ENCODE data around the gene COX14.
"Not testable (repeated sequence)": the region's sequence is repeated elsewhere in the genome, so short reads cannot be mapped to it uniquely, and the experiment has no call there.

The COX14 gene

GRCh38 chr12:50110762-50111351, 1.2 kb upstream of the COX14 start:
- DNase-seq: no peak

GRCh38 chr12:50111395-50111692, 692 bp upstream of the COX14 start:
- DNase-seq: no peak

GRCh38 chr12:50112456-50113218, 601 bp downstream of the COX14 start:
- no peak for DNase-seq

GRCh38 chr12:50117057-50117622, 5.1 kb downstream of the COX14 start:
- DNase-seq: no peak

GRCh38 chr12:50119387-50119786, 7.4 kb downstream of the COX14 start:
- DNase-seq: no peak

GRCh38 chr12:50120521-50120920, 8.5 kb downstream of the COX14 start:
- DNase-seq: no peak

- no peak for DNase-seq
These were observed 8.9 kb downstream of the COX14 start for GRCh38 chr12:50120953-50121352.

GRCh38 chr12:50121641-50122040, 9.6 kb downstream of the COX14 start:
- no peak for DNase-seq

- no peak for DNase-seq
These were observed 11.2 kb downstream of the COX14 start for GRCh38 chr12:50123203-50123602.

GRCh38 chr12:50127546-50127945, 15.5 kb downstream of the COX14 start:
- no peak for DNase-seq

GRCh38 chr12:50129290-50129689, 17.3 kb downstream of the COX14 start:
- DNase-seq: no peak

- no peak for DNase-seq
These were observed 20.6 kb downstream of the COX14 start for GRCh38 chr12:50132505-50133135.

- DNase-seq: no peak
These were observed 31.0 kb downstream of the COX14 start for GRCh38 chr12:50142993-50143392.

- DNase-seq: no peak
These were observed 33.4 kb downstream of the COX14 start for GRCh38 chr12:50145439-50145838.

- no peak for DNase-seq
These were observed 35.2 kb downstream of the COX14 start for GRCh38 chr12:50147281-50147680.

GRCh38 chr12:50148011-50148410, 36.0 kb downstream of the COX14 start:
- DNase-seq: not testable (repeated sequence)

GRCh38 chr12:50149311-50149710, 37.3 kb downstream of the COX14 start:
- DNase-seq: no peak

GRCh38 chr12:50151047-50151687, 39.1 kb downstream of the COX14 start:
- no peak for DNase-seq

- not testable (repeated sequence) for DNase-seq
These were observed 42.9 kb downstream of the COX14 start for GRCh38 chr12:50154947-50155346.

- no peak for DNase-seq
These were observed 44.6 kb downstream of the COX14 start for GRCh38 chr12:50156641-50157040.

GRCh38 chr12:50157259-50157658, 45.2 kb downstream of the COX14 start:
- DNase-seq: no peak

- no peak for DNase-seq
These were observed 48.6 kb downstream of the COX14 start for GRCh38 chr12:50160643-50161042.

- no peak for DNase-seq
These were observed 50.2 kb downstream of the COX14 start for GRCh38 chr12:50162230-50162629.

GRCh38 chr12:50164963-50165362, 52.9 kb downstream of the COX14 start:
- no peak for DNase-seq
